H1 (cell line): Measurements from ENCODE around the gene R3HDM2. TPM values are rescaled to one million over a fixed set of nuclear protein-coding genes. Genes with fewer than 3 reads are reported as not detected.

Experiments
- CTCF ChIA-PET: fragments of 300-600 bp; sonication (Branson Sonifier 250); formaldehyde crosslinking; loops from one replicate; lab custom pipeline; 2021; ENCODE audit not compliant: partially characterized antibody; lab: Charles Lee
- POLR2A ChIA-PET: fragments of 300-600 bp; sonication (Branson Sonifier 250); formaldehyde crosslinking; loops from one replicate; lab custom pipeline; 2021; ENCODE audit warnings: inconsistent platforms; ENCODE audit not compliant: partially characterized antibody; lab: Charles Lee
- DNase-seq, 2 experiments: peaks; one replicate each; pipeline versions ENCODE4 v3.0.0 to v3.0.0-alpha.2; 2010 to 2022; ENCODE audit warnings: low spot score in 2 of 2, low read depth in 1 of 2, mixed read lengths in 1 of 2
- FAIRE-seq: peaks from 2 replicates; lab custom pipeline; 2011; peaks lifted over from hg19 to GRCh38; lab: Jason Lieb, UNC
- H2AFZ ChIP-seq: 2 replicates; pipeline ENCODE4 v1.8.1; 2012; ENCODE audit warnings: low read length, inconsistent platforms
- H2AK5ac ChIP-seq: 2 replicates; pipeline ENCODE4 v1.6.1; 2013; ENCODE audit warnings: low read depth, low read length
- H2BK120ac ChIP-seq: replicated peaks from 2 replicates; pipeline ENCODE3; 2013; ENCODE audit warnings: low read depth, low read length, inconsistent platforms
- H2BK12ac ChIP-seq: 2 replicates; pipeline ENCODE4 v1.6.1; 2013; ENCODE audit warnings: low read depth, low read length
- H2BK15ac ChIP-seq: 2 replicates; pipeline ENCODE4 v1.6.1; 2013; ENCODE audit warnings: low read length
- H2BK20ac ChIP-seq: 2 replicates; pipeline ENCODE4 v1.6.1; 2013; ENCODE audit warnings: low read length
- H2BK5ac ChIP-seq: 2 replicates; pipeline ENCODE4 v1.6.1; 2013; ENCODE audit warnings: low read depth, low read length
- H3K14ac ChIP-seq: 2 replicates; pipeline ENCODE4 v1.6.1; 2013; ENCODE audit warnings: inconsistent platforms; ENCODE audit not compliant: insufficient read length
- H3K18ac ChIP-seq: 2 replicates; pipeline ENCODE4 v1.6.1; 2013; ENCODE audit warnings: low read length; ENCODE audit errors: extremely low read depth
- H3K23ac ChIP-seq: 2 replicates; pipeline ENCODE4 v1.6.1; 2013; ENCODE audit warnings: inconsistent platforms; ENCODE audit not compliant: insufficient read length
- H3K23me2 ChIP-seq: 2 replicates; pipeline ENCODE4 v1.6.1; 2013; ENCODE audit warnings: low read depth, low read length
- H3K27ac ChIP-seq: 2 replicates; pipeline ENCODE4 v1.6.1; 2011; ENCODE audit warnings: low read depth, low read length, inconsistent platforms
- H3K27me3 ChIP-seq, 4 experiments: replicated peaks in 1 of 4; 1 replicate in 1 of 4; 2 replicates in 3 of 4; pipeline versions ENCODE4 v1.6.1 to v1.8.1; 2011 to 2013; ENCODE audit warnings: low read length in 3 of 4, mild to moderate bottlenecking in 3 of 4, inconsistent platforms in 2 of 4, mixed read lengths in 2 of 4, moderate library complexity in 1 of 4; ENCODE audit not compliant: control insufficient read depth in 3 of 4, insufficient read depth in 3 of 4; ENCODE audit errors: extremely low read depth in 1 of 4
- H3K36me3 ChIP-seq, 4 experiments: 2 replicates each; pipeline versions ENCODE4 v1.6.1 to v1.8.1; 2011 to 2013; ENCODE audit warnings: mild to moderate bottlenecking in 4 of 4, low read length in 3 of 4, moderate library complexity in 2 of 4, control low read depth in 1 of 4, inconsistent platforms in 1 of 4; ENCODE audit not compliant: insufficient read depth in 4 of 4, control insufficient read depth in 2 of 4
- H3K4ac ChIP-seq: replicated peaks from 2 replicates; pipeline ENCODE3; 2013; ENCODE audit warnings: low read length, low read depth, mixed read lengths, inconsistent platforms; ENCODE audit not compliant: insufficient read length
- H3K4me1 ChIP-seq, 4 experiments: replicated peaks in 1 of 4; 1 replicate in 1 of 4; 2 replicates in 3 of 4; pipeline versions ENCODE4 v1.6.1 to v1.8.1; 2011 to 2013; ENCODE audit warnings: low read length in 3 of 4, inconsistent platforms in 2 of 4, mixed read lengths in 1 of 4; ENCODE audit not compliant: insufficient read depth in 4 of 4, control insufficient read depth in 3 of 4
- H3K4me2 ChIP-seq, 2 experiments: 2 replicates each; pipeline versions ENCODE4 v1.6.1 to v1.8.1; 2011 to 2013; ENCODE audit warnings: low read depth in 2 of 2, low read length in 2 of 2, control low read depth in 1 of 2, inconsistent platforms in 1 of 2, mild to moderate bottlenecking in 1 of 2; ENCODE audit not compliant: insufficient read depth in 1 of 2
- H3K4me3 ChIP-seq, 4 experiments: fragments of 200-600, 300-600 bp in 1 of 4; sonication (generic), shearing (Covaris generic), sonication (Bioruptor Twin) in 1 of 4; 2 replicates each; pipeline versions ENCODE4 v1.5.1 to v1.8.1; 2011 to 2016; ENCODE audit warnings: low read length in 4 of 4, low read depth in 3 of 4, control low read depth in 2 of 4, inconsistent platforms in 2 of 4, mild to moderate bottlenecking in 2 of 4, mixed read lengths in 1 of 4, moderate library complexity in 1 of 4; ENCODE audit not compliant: insufficient read depth in 2 of 4; ENCODE audit errors: extremely low read depth in 1 of 4
- H3K56ac ChIP-seq: replicated peaks from 2 replicates; pipeline ENCODE3; 2013; ENCODE audit warnings: low read depth, mild to moderate bottlenecking, mixed read lengths, low read length, inconsistent platforms; ENCODE audit not compliant: insufficient read length
- H3K79me1 ChIP-seq: 2 replicates; pipeline ENCODE4 v1.6.1; 2013; ENCODE audit warnings: low read depth, low read length, control low read depth
- H3K79me2 ChIP-seq, 2 experiments: 2 replicates each; pipeline versions ENCODE4 v1.6.1 to v1.8.1; 2012 to 2013; ENCODE audit warnings: low read length in 2 of 2, mild to moderate bottlenecking in 2 of 2, inconsistent platforms in 1 of 2; ENCODE audit not compliant: insufficient read depth in 2 of 2, control insufficient read depth in 1 of 2
- H3K9ac ChIP-seq, 4 experiments: replicated peaks in 1 of 4; 1 replicate in 1 of 4; 2 replicates in 3 of 4; pipeline versions ENCODE4 v1.6.1 to v1.8.1; 2011 to 2013; ENCODE audit warnings: low read depth in 3 of 4, low read length in 3 of 4, control low read depth in 2 of 4, mild to moderate bottlenecking in 2 of 4, moderate library complexity in 2 of 4, inconsistent platforms in 1 of 4; ENCODE audit errors: extremely low read depth in 1 of 4
- H3K9me3 ChIP-seq, 2 experiments: 2 replicates each; pipeline versions ENCODE4 v1.6.1 to v1.8.1; 2012 to 2013; ENCODE audit warnings: mild to moderate bottlenecking in 2 of 2, moderate library complexity in 2 of 2, control low read depth in 1 of 2, inconsistent platforms in 1 of 2, low read depth in 1 of 2, low read length in 1 of 2, mixed read lengths in 1 of 2; ENCODE audit not compliant: insufficient read depth in 2 of 2
- H4K20me1 ChIP-seq, 2 experiments: replicated peaks in 1 of 2; 2 replicates each; pipeline versions ENCODE3 to v1.8.1; 2011 to 2013; ENCODE audit warnings: inconsistent platforms in 2 of 2, low read length in 2 of 2, mild to moderate bottlenecking in 1 of 2; ENCODE audit not compliant: insufficient read depth in 2 of 2, control insufficient read depth in 1 of 2
- H4K5ac ChIP-seq: 2 replicates; pipeline ENCODE4 v1.6.1; 2013; ENCODE audit warnings: low read length, low read depth, mixed read lengths, inconsistent platforms; ENCODE audit not compliant: insufficient read length
- H4K8ac ChIP-seq: 2 replicates; pipeline ENCODE4 v1.8.0; 2013; ENCODE audit warnings: mild to moderate bottlenecking, moderate library complexity, low read length, inconsistent platforms; ENCODE audit not compliant: insufficient read depth; ENCODE audit errors: extremely low read depth
- H4K91ac ChIP-seq: replicated peaks from 2 replicates; pipeline ENCODE3; 2013; ENCODE audit warnings: low read length, mixed read lengths, inconsistent platforms; ENCODE audit not compliant: insufficient read length
- CTCF ChIP-seq, 3 experiments: IDR thresholded peaks; 1 replicate in 2 of 3; 2 replicates in 1 of 3; pipeline versions ENCODE4 v1.5.1 to v1.6.1; 2011; ENCODE audit warnings: low read length in 3 of 3, mild to moderate bottlenecking in 3 of 3, inconsistent platforms in 2 of 3, low read depth in 1 of 3, moderate library complexity in 1 of 3; ENCODE audit not compliant: insufficient read depth in 1 of 3; ENCODE audit errors: control extremely low read depth in 1 of 3
- RFX5 ChIP-seq: IDR thresholded peaks from 2 replicates; pipeline ENCODE4 v1.6.1; 2011; ENCODE audit warnings: low read depth, low read length, improper control_type of control experiment, borderline replicate concordance
- WGBS, 2 experiments: shearing (Covaris generic) in 1 of 2; methylation state at CpG; one replicate each; pipeline versions ENCODE4 v1.1.6 to v1.1.7; 2013 to 2015; ENCODE audit warnings: low lambda C conversion rate in 2 of 2, mixed read lengths in 2 of 2, inconsistent platforms in 1 of 2, low coverage in 1 of 2, missing lambda C conversion rate in 1 of 2; ENCODE audit not compliant: insufficient replicate concordance in 2 of 2, insufficient coverage in 1 of 2, insufficient read length in 1 of 2; ENCODE audit errors: extremely low coverage in 1 of 2, missing lambda C conversion rate in 1 of 2; 5-methylcytosine and 5-hydroxymethylcytosine counted together
- polyA plus RNA-seq, 7 experiments: library from polyadenylated mRNA; depleted of rRNA in 3 of 7; stranded (reverse) in 5 of 7; unstranded in 2 of 7; fragments of >200 nt in 5 of 7; fragments of 200-250 nt in 2 of 7; gene quantifications; 1 replicate in 5 of 7; 2 replicates in 1 of 7; 4 replicates in 1 of 7; pipeline versions ENCODE4 v1.2.1 to v1.2.3, GENCODE V29; 2011 to 2013; ENCODE audit warnings: missing spikeins in 2 of 7, mixed read lengths in 2 of 7
- total RNA-seq: library from RNA; stranded (reverse); fragmentation: NEBNext Ultra II Directional; extraction: Animal tissue kit (Norgen Biotek cat#: 25700); gene quantifications from 2 replicates; pipeline ENCODE4 v1.2.1, GENCODE V29; 2021

The R3HDM2 gene
- total and polyA plus RNA-seq, 2 of the 8 experiments (the other 6 are each of a cell fraction or from before 2014, with no cell fraction given): 25.6 to 27.0 TPM

- Histone ChIP-seq H3K9me3 (peaks cover 0 to 3% of the 10 kb centered on the region in 2 experiments; a peak in 2 of 4 replicates), H4K20me1 (no peaks in the 10 kb centered on the region), H2BK12ac (no peak overlapping the region), H4K5ac (no peak overlapping the region), H2AFZ (no peak overlapping the region), H3K23ac (no peak overlapping the region), H3K4me3 (no peak overlapping the region), H3K14ac (no peak overlapping the region), H2BK20ac (no peak overlapping the region), H3K4me1 (no peaks in the 10 kb centered on the region), H3K27me3 (no peaks in the 10 kb centered on the region), H3K4me2 (no peak overlapping the region), H3K27ac (no peak overlapping the region), H2AK5ac (no peak overlapping the region), H3K79me1 (no peaks in the 10 kb centered on the region), H3K18ac (no peak overlapping the region), H2BK5ac (no peak overlapping the region), H3K4ac (no peak overlapping the region), H4K8ac (no peak overlapping the region), H3K36me3 (no peaks in the 10 kb centered on the region), H2BK120ac (no peak overlapping the region), H2BK15ac (no peak overlapping the region), H3K23me2 (no peaks in the 10 kb centered on the region), H3K9ac (no peak overlapping the region), H4K91ac (no peak overlapping the region), H3K79me2 (no peaks in the 10 kb centered on the region), H3K56ac (no peak overlapping the region)
- DNase-seq: no peak
- CTCF ChIA-PET: interaction anchor here (0.7 to 6.3 kb wide), 5 partner anchors 12 to 165 kb away, joined by 3 to 47 read pairs (median 3); partner anchors contain the start of gene INHBE
- WGBS, 2 experiments: 88% methylated on average over 1 of the region's 1 CpG; no CpG with 5 or more reads in 1 of the 2 experiments
- POLR2A ChIA-PET: interaction anchor here (0.6 to 4.6 kb wide), 4 partner anchors 9 to 16 kb away, joined by 3 to 34 read pairs (median 4); partner anchors contain the start of genes INHBE and R3HDM2
- FAIRE-seq: no peak
- TF ChIP-seq CTCF (IDR thresholded peaks at IDR 0.05; ENCODE audit: control extremely low read depth in 1 of 3, insufficient read depth in 1 of 3, low read depth in 1 of 3, low read length in 3 of 3): no peak
- TF ChIP-seq RFX5: no peak
Observed at GRCh38 chr12:57441846-57442427, 11.1 kb upstream of the R3HDM2 start.
